HEK293T (cell line): ENCODE measurements around the gene OCA2.

Source experiments
- ARNT ChIP-seq: fragments of 450-650 bp; IDR thresholded peaks from 2 replicates; pipeline ENCODE4 v1.6.1; 2017; ENCODE audit warnings: mild to moderate bottlenecking
- ELF4 ChIP-seq: fragments of 450-650 bp; IDR thresholded peaks from 2 replicates; pipeline ENCODE4 v1.6.1; 2017; ENCODE audit warnings: antibody characterized with exemption
- TARDBP ChIP-seq: fragments of 450-650 bp; IDR thresholded peaks from 2 replicates; pipeline ENCODE4 v1.6.1; 2016

- TF ChIP-seq ELF4 (no peak), ARNT (no peak), TARDBP (no peak)
Observed at GRCh38 chr15:28025413-28025812, 73.7 kb downstream of the OCA2 start.
